Measurements from ENCODE around the gene TEX14. TPM values are rescaled to one million over a fixed set of nuclear protein-coding genes. Genes with fewer than 3 reads are reported as not detected.

The TEX14 gene
- total and polyA plus RNA-seq, 7 donors: 0.09 to 0.36 (median 0.28) TPM; not detected in 2

- intact Hi-C loops (cut with DNase I): loop anchor here (1.0 to 10.0 kb wide), 5 partner anchors 27 to 277 kb away; partner anchors contain the start of genes RAD51C, SUPT4H1 and TEX14
- peaks cover 0 to 11% (median 5%) of the 10 kb centered on the region in 4 donors for H3K4me1 ChIP-seq
- DNase-seq: peak; percentile 97
- H3K4me3 ChIP-seq: peak overlapping the region; percentile 30 to 49 (median 40)
- H3K27ac ChIP-seq: peak overlapping the region; percentile 73 to 88 (median 84)
- WGBS, 2 donors: 0 to 1% methylated on average over 30 of the region's 30 CpGs
- H3K36me3 ChIP-seq: no peaks in the 10 kb centered on the region
- H3K9me3 ChIP-seq: no peaks in the 10 kb centered on the region
- TF ChIP-seq POLR2AphosphoS5 (IDR thresholded peaks at IDR 0.05) (peak; percentile 97 to 100 (median 100)), CTCF (IDR thresholded peaks at IDR 0.05) (peak in 3 of 4 experiments; percentile 7 to 13 (median 11)), EP300 (IDR thresholded peaks at IDR 0.05) (peak in 2 of 4 donors; percentile 45 to 69), POLR2A (IDR thresholded peaks at IDR 0.05) (peak; percentile 92 to 96)
- H3K27me3 ChIP-seq: no peaks in the 10 kb centered on the region
These were observed 60.1 kb downstream of the TEX14 start for GRCh38 chr17:58631523-58632323.

- Histone ChIP-seq H3K27ac (peak overlapping the region; percentile 73 to 88 (median 84)), H3K9me3 (no peaks in the 10 kb centered on the region), H3K27me3 (no peaks in the 10 kb centered on the region), H3K36me3 (no peaks in the 10 kb centered on the region), H3K4me3 (peak overlapping the region in 3 of 4 donors; percentile 35 to 49 (median 46)), H3K4me1 (peaks cover 0 to 11% (median 5%) of the 10 kb centered on the region in 4 donors)
- TF ChIP-seq CTCF (IDR thresholded peaks at IDR 0.05) (no peak), EP300 (IDR thresholded peaks at IDR 0.05) (no peak)
- DNase-seq: peak; percentile 73
- intact Hi-C loops (cut with DNase I): loop anchor here (2.0 to 10.0 kb wide), 2 partner anchors 44 to 276 kb away; partner anchors contain the start of gene SUPT4H1
- 20 to 43% methylated on average over 10 of the region's 10 CpGs for WGBS, 2 donors
These were observed 60.8 kb downstream of the TEX14 start for GRCh38 chr17:58630883-58631522.

GRCh38 chr17:58626905-58627304, 64.9 kb downstream of the TEX14 start:
- H3K4me3 ChIP-seq: no peak overlapping the region
- no peaks in the 10 kb centered on the region for H3K36me3 ChIP-seq
- TF ChIP-seq POLR2AphosphoS5 (IDR thresholded peaks at IDR 0.05) (no peak), CTCF (IDR thresholded peaks at IDR 0.05) (no peak), EP300 (IDR thresholded peaks at IDR 0.05) (no peak), POLR2A (IDR thresholded peaks at IDR 0.05) (no peak)
- no peaks in the 10 kb centered on the region for H3K9me3 ChIP-seq
- no peaks in the 10 kb centered on the region for H3K27me3 ChIP-seq
- intact Hi-C loops (cut with DNase I): no loop called here
- 66 to 73% methylated on average over 1 of the region's 1 CpG for WGBS, 2 donors
- DNase-seq: no peak
- peaks cover 0 to 5% (median 2%) of the 10 kb centered on the region in 4 donors for H3K4me1 ChIP-seq
- no peak overlapping the region for H3K27ac ChIP-seq

- Histone ChIP-seq H3K4me3 (no peak overlapping the region), H3K36me3 (no peaks in the 10 kb centered on the region)
- 53 to 83% methylated on average over 1 of the region's 1 CpG for WGBS, 2 donors
These were observed 67.1 kb downstream of the TEX14 start for GRCh38 chr17:58624751-58625150.

More at GRCh38 chr17:58624751-58625150, 67.1 kb downstream of the TEX14 start:
- no peak for TF ChIP-seq POLR2A (IDR thresholded peaks at IDR 0.05)
- TF ChIP-seq CTCF (IDR thresholded peaks at IDR 0.05): no peak
- TF ChIP-seq EP300 (IDR thresholded peaks at IDR 0.05): no peak
- TF ChIP-seq POLR2AphosphoS5 (IDR thresholded peaks at IDR 0.05): no peak
- Histone ChIP-seq H3K9me3 (no peaks in the 10 kb centered on the region), H3K4me1 (no peaks in the 10 kb centered on the region), H3K27ac (no peak overlapping the region), H3K27me3 (no peaks in the 10 kb centered on the region)
- intact Hi-C loops (cut with DNase I): no loop called here
- no peak for DNase-seq
